Measurements from ENCODE around the gene GNL3L.

DNA sequence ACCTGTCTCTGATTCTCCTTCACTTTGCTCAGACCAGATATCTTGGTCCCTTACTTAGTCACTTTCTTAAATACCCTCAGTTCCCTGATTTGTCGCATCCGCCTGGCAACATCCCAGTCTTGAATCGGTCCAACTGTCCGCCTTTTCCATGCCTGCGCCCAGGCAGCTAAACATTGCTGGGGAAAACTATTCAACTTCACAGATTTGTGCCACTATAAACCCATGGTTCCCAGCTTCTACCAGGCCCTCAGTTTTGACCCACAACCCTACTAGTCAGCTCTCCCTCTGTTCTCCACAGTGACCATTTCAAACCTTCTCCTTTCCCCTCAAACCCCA, 33.5 kb upstream of the GNL3L start:
- TF ChIP-seq CTCF (IDR thresholded peaks at IDR 0.05 in 4 of 5, conservative IDR thresholded peaks at IDR 0.05 in 1 of 5): no peak
- TF ChIP-seq POLR2A (IDR thresholded peaks at IDR 0.05): no peak

Measured in gastrocnemius medialis (tissue), 4 donors.